Endometrium (tissue), 2 donors: Measurements from ENCODE around the gene TGM5.
"Not testable (repeated sequence)": the region's sequence is repeated elsewhere in the genome, so short reads cannot be mapped to it uniquely, and the experiment has no call there.

Source experiments
- FAIRE-seq: peaks from 2 replicates; lab custom pipeline; 2012; peaks lifted over from hg19 to GRCh38; lab: Jason Lieb, UNC
- donor health status: control.
- donor health status: control.

Gene TGM5

DNA sequence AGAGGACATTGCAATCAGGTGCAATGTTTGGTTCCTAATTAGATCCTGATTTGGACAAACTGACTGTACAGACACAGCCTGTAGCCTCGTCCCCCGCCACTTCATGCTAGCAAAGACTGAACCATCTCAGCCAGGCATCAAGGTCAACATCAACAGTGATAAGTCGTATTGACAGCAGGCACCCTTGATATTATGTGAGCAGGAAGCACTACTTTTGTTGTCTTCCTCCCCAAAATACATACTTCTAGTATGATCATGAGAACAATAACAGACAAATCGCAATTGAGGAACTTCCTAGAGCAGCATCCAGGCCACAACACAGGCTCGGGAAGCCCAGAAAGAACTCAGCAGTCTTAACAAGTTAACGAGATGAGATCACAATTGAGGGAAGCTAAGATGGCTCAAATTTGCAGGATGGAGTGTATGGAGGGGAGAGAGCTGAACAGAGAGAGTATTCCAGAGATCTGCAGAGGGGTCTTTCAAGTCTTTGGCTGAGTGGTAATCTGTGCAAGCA is 20.4 kb downstream of the TGM5 start:
- FAIRE-seq = no peak

DNA sequence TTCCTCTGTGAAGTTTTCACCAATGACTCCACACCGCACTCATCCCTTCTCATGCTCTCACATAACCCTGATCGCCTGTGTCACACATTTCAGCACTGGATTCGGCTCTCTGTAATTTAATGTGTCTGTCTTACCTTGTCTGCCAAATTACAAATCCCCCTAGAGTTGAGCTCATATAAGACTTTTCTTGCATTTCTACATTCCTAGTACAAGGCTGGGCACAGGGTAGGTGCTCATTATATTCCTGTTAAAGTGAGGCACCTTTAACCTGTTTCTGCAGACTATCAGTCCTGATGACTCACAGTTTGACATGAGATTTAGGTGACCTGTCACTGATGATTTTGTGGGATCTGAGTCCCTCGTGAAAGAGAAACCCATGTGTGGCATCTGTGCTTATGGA is 22.6 kb downstream of the TGM5 start:
- no peak for FAIRE-seq

GRCh38 chr15:43243020-43243645 is 23.6 kb downstream of the TGM5 start:
- no peak for FAIRE-seq

- no peak for FAIRE-seq
These were observed 24.1 kb downstream of the TGM5 start for GRCh38 chr15:43242616-43243015.

DNA sequence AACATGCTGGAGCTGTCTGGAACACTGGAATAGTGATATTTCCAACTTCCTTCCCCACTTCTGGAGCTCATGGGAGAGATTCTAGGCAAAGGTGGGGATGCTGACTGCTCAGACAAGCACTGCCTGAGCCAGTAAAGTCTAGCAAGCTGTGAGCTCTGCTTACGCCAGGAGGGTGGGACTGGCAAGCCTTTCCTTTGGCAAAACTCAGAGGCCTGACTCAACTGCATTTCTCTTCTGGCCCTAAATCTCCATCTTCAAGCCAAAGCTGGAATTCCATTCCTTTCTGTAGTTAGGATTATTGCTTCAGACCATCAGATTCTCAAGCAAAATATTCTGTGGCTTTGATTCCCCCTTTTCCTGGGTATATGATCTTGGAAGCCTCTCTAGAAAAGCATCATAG is 25.6 kb downstream of the TGM5 start:
- FAIRE-seq = no peak

GRCh38 chr15:43239732-43240491 is 26.8 kb downstream of the TGM5 start:
- FAIRE-seq = no peak

GRCh38 chr15:43238671-43239131 is 28.0 kb downstream of the TGM5 start:
- FAIRE-seq = no peak

- no peak for FAIRE-seq
These were observed 28.8 kb downstream of the TGM5 start for GRCh38 chr15:43237842-43238470.

GRCh38 chr15:43235536-43235935 is 31.2 kb downstream of the TGM5 start:
- FAIRE-seq = no peak

DNA sequence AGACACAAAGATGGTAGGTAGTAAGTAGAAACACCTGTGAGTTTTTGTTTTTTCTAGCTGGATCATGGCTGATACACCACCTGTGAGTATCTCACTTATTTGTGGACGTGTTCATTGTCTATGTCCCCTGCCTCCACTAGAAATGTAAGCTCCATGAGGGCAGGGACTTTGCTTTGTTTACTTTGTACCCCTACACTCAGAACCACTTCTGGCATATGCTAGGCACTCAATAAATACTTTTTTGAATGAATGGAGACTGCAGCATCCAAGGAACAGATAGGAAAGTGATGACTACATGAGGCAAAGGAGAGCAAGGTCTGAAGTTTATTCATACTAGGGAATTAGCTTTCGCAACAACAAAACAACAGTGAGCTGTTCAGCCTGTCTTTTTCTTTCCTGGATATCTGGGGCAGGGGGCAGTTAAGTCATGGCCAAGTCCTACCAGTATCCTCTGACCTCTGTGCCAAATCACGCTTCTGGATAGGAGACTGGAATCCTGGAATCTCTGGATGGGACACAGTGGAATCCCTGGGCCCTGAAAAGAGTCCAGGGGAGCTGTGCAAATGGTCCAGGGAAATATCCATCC is 34.3 kb downstream of the TGM5 start:
- FAIRE-seq = no peak

- FAIRE-seq = no peak
These were observed 36.0 kb downstream of the TGM5 start for GRCh38 chr15:43230640-43231115.

- FAIRE-seq = no peak
These were observed 36.8 kb downstream of the TGM5 start for GRCh38 chr15:43229977-43230376.

GRCh38 chr15:43226436-43227305 is 40.1 kb downstream of the TGM5 start:
- no peak for FAIRE-seq

GRCh38 chr15:43225950-43226255 is 40.8 kb downstream of the TGM5 start:
- not testable (repeated sequence) for FAIRE-seq

DNA sequence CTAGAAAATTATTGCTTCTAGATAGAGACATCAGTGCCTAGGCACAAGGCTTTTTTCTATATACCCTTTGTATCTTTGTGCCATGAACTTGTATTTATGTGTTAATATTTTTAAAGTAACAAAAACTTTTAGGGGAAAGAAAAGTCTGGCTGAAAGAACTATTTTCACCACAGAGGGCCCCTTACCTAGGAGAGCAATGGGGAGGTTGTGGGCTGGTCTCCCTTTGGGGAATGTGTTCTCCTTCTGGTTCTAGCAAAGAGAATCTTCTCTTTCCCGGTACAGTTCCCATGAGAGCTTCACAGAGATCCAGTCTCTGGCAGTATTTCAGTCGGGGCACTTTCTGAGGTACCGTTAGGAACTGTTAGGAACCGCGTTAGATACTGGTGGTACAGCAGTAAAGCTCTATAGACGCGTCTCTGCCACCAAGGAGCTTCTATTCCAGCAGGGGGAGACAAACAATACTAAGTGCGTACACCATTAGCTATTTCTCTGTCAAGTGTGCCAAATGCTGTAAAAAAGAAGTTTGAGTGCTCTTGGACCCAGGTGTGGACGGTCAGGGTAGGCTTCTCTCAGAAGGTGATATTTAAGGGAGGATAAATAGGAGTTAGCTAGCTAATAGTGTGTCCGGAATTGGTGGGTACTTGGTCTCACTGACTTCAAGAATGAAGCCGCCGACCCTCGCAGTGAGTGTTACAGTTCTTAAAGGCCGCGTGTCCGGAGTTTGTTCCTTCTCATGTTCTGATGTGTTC is 41.4 kb downstream of the TGM5 start:
- no peak for FAIRE-seq

DNA sequence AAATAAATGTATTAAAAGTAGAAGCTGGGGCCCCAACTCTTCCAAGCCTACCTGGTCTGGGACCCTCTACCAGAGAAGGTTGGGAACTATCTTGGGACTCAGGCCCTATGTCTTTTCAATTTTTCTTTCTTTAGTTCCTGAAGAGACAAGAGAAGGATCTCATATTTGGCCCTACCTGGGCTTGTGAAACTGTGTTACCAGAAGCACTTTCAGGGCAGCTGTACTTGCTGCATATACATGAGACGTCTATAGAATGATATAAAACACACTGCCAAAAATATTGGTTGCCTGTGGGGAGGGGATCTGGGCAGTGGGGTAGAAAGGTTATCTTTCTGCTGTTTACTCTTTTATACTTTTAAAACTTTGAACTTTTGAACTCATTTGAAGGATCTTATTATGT is 45.3 kb downstream of the TGM5 start:
- no peak for FAIRE-seq

DNA sequence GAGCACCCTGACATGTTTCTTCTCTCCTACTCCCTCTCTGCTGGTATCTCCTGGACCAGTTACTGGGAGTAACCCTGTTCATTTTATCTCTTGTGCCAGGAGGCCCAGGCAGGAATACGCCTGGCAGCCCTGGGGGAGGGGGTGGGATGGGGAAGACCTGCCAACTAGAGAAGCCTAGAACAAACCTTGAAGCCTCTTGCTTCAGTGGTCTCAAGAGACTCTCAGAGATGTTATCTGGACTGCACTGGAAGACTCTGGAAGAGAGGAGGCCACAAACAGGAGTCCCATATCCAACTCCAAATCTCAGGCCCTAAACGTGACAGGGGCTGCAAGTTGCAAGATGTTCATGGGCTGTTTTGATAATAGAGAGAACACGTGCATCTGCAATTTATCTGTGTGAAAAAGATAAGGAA is 45.7 kb downstream of the TGM5 start, which contains the start of gene EPB42:
EPB42 (minus strand) TSS at position 28 of the 413 bp plus-strand sequence. CDS start 193 bp downstream, outside the sequence.
- FAIRE-seq = no peak

DNA sequence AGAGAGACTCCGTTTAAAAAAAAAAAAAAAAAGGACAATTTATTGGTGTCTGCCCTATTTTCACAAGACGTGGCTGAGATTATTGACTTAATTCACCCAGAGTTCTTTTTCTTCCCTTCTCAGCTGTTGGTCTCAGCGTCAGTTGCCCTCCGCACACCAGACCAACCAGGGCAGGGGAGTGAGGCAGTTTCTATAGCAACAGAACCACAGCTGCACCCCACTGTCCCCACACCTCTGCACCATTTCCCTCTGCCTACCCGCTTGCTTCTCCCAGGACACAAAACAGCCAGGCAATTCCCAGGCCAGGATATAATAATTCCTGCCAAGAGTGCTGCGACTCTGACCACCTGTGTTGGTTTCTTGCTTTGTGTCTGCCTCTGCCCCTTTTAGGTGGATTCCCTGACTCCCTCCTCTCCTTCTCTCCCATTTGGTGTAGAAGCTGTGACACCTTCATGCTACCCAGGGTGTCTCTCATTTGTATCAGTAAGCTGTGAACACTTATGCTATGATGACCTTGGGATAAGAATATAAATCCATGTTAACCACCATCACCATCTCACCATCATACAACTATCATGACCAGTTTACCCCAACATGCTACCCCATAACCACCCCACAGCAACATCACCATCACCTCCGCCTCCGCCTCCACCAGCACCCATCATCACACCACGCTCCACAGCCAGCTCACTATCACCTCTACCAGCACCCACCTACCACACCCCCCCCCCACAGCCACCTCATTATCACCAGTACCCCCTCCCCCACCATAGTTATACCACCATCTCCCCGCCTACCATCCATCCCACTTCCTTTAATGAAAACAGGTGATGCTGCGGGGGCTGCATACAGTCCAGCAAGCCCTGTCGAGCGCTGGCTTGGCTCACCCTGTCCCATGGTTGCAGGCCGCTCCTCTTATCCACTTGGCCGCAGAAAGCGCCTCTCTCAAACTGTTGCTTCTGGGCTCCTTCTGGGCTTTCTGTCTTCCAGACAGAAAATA is 46.5 kb downstream of the TGM5 start:
- FAIRE-seq = no peak

GRCh38 chr15:43218908-43219706 is 47.6 kb downstream of the TGM5 start:
- no peak for FAIRE-seq
